ENCODE data around the gene AKAP5. TPM values are rescaled to one million over a fixed set of nuclear protein-coding genes. Genes with fewer than 3 reads are reported as not detected.
A peak's percentile ranks its signal among the peaks of the same experiment; 100 is the strongest.

AKAP5 gene
- total RNA-seq, 1 donor from 2014 or later: 2.9 TPM

- TF ChIP-seq EZH2 (IDR thresholded peaks at IDR 0.05; ENCODE audit: insufficient read depth, low read length): no peak
- peak overlapping the region; percentile 95 for H3K27ac Mint-ChIP-seq (ENCODE audit: unreplicated experiment)
Measured at GRCh38 chr14:64421166-64421565, 44.1 kb upstream of the AKAP5 start.

DNA sequence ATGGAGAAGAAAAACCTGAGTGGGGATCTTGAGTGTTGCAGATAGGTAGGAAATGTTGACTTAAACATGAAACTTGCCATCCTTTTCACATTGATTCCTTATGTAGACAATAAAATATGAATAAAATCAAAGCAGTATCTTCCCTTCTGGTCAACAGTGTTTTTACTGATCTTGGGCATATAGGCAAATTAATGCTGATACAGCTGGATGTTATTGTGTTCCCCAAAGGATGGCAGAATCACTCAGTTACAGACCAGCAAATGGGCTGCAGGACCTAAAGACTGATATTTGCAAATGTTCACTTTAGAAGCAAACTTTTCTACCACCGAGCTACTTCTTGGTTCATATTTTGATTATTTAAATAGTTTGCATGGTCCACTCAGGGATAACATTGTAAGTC, 43.3 kb upstream of the AKAP5 start:
- TF ChIP-seq EZH2 (IDR thresholded peaks at IDR 0.05; ENCODE audit: insufficient read depth, low read length) (no peak), CTCF (IDR thresholded peaks at IDR 0.05; ENCODE audit: insufficient read depth, low read depth, low read length) (no peak)
- DNase-seq (ENCODE audit: low read depth) (no peak), FAIRE-seq (no peak)
- H3K27ac ChIP-seq (ENCODE audit: low read depth, low read length): peak overlapping the region; percentile 22
- H3K36me3 ChIP-seq (ENCODE audit: insufficient read depth, low read length): peaks cover 25% of the 10 kb centered on the region
- H3K79me2 ChIP-seq (ENCODE audit: insufficient read depth, low read length): no peaks in the 10 kb centered on the region
- peak overlapping the region; percentile 95 for H3K27ac Mint-ChIP-seq (ENCODE audit: unreplicated experiment)
- H3K4me3 Mint-ChIP-seq (ENCODE audit: unreplicated experiment): no peak overlapping the region
- peaks cover 26% of the 10 kb centered on the region for H3K36me3 Mint-ChIP-seq (ENCODE audit: low read depth, unreplicated experiment)
- no peak overlapping the region for H3K4me3 ChIP-seq (ENCODE audit: insufficient read depth, low read depth, low read length)
- no peaks in the 10 kb centered on the region for H3K27me3 ChIP-seq (ENCODE audit: insufficient read depth, low read length)
- no peak overlapping the region for H3K9ac ChIP-seq (ENCODE audit: low read length)
- H3K9me3 ChIP-seq (ENCODE audit: insufficient read depth, low read depth, low read length): no peaks in the 10 kb centered on the region
- no peaks in the 10 kb centered on the region for H3K9me3 Mint-ChIP-seq (ENCODE audit: unreplicated experiment)
- no peaks in the 10 kb centered on the region for H3K27me3 Mint-ChIP-seq (ENCODE audit: low read depth, unreplicated experiment)
- peaks cover 47% of the 10 kb centered on the region for H3K4me1 Mint-ChIP-seq (ENCODE audit: low read depth, unreplicated experiment)
- H2AFZ ChIP-seq (ENCODE audit: low read depth, low read length): no peak overlapping the region
- no peaks in the 10 kb centered on the region for H4K20me1 ChIP-seq (ENCODE audit: insufficient read depth, low read length)
- peaks cover 32% of the 10 kb centered on the region for H3K4me1 ChIP-seq (ENCODE audit: insufficient read depth, low read length)
- H3K4me2 ChIP-seq (ENCODE audit: low read length): no peak overlapping the region

More at GRCh38 chr14:64421166-64421565, 44.1 kb upstream of the AKAP5 start:
- no peak for FAIRE-seq
- H3K4me2 ChIP-seq (ENCODE audit: low read length): peak overlapping the region; percentile 65
- H3K27me3 Mint-ChIP-seq (ENCODE audit: low read depth, unreplicated experiment): no peaks in the 10 kb centered on the region
- H3K36me3 Mint-ChIP-seq (ENCODE audit: low read depth, unreplicated experiment): peaks cover 26% of the 10 kb centered on the region
- peak overlapping the region; percentile 38 for H3K27ac ChIP-seq (ENCODE audit: low read depth, low read length)
- peak; percentile 84 for DNase-seq (ENCODE audit: low read depth)
- peak overlapping the region; percentile 62 for H3K4me3 Mint-ChIP-seq (ENCODE audit: unreplicated experiment)
- peaks cover 49% of the 10 kb centered on the region for H3K4me1 Mint-ChIP-seq (ENCODE audit: low read depth, unreplicated experiment)
- H4K20me1 ChIP-seq (ENCODE audit: insufficient read depth, low read length): no peaks in the 10 kb centered on the region
- H2AFZ ChIP-seq (ENCODE audit: low read depth, low read length): peak overlapping the region; percentile 37
- peaks cover 37% of the 10 kb centered on the region for H3K4me1 ChIP-seq (ENCODE audit: insufficient read depth, low read length)
- H3K79me2 ChIP-seq (ENCODE audit: insufficient read depth, low read length): no peaks in the 10 kb centered on the region
- no peaks in the 10 kb centered on the region for H3K9me3 ChIP-seq (ENCODE audit: insufficient read depth, low read depth, low read length)
- peaks cover 23% of the 10 kb centered on the region for H3K36me3 ChIP-seq (ENCODE audit: insufficient read depth, low read length)
- no peaks in the 10 kb centered on the region for H3K27me3 ChIP-seq (ENCODE audit: insufficient read depth, low read length)
- H3K4me3 ChIP-seq (ENCODE audit: insufficient read depth, low read depth, low read length): no peak overlapping the region
- H3K9ac ChIP-seq (ENCODE audit: low read length): peak overlapping the region; percentile 1
- no peaks in the 10 kb centered on the region for H3K9me3 Mint-ChIP-seq (ENCODE audit: unreplicated experiment)

GRCh38 chr14:64422756-64423155, 42.5 kb upstream of the AKAP5 start:
- Mint-ChIP-seq H3K4me1 (ENCODE audit: low read depth, unreplicated experiment) (peaks cover 40% of the 10 kb centered on the region), H3K36me3 (ENCODE audit: low read depth, unreplicated experiment) (peaks cover 26% of the 10 kb centered on the region), H3K27ac (ENCODE audit: unreplicated experiment) (peak overlapping the region; percentile 56), H3K27me3 (ENCODE audit: low read depth, unreplicated experiment) (no peaks in the 10 kb centered on the region), H3K9me3 (ENCODE audit: unreplicated experiment) (no peaks in the 10 kb centered on the region), H3K4me3 (ENCODE audit: unreplicated experiment) (no peak overlapping the region)
- Histone ChIP-seq H3K36me3 (ENCODE audit: insufficient read depth, low read length) (peaks cover 27% of the 10 kb centered on the region), H3K27me3 (ENCODE audit: insufficient read depth, low read length) (no peaks in the 10 kb centered on the region), H3K4me3 (ENCODE audit: insufficient read depth, low read depth, low read length) (no peak overlapping the region), H2AFZ (ENCODE audit: low read depth, low read length) (no peak overlapping the region), H3K27ac (ENCODE audit: low read depth, low read length) (peak overlapping the region; percentile 22), H4K20me1 (ENCODE audit: insufficient read depth, low read length) (no peaks in the 10 kb centered on the region), H3K4me1 (ENCODE audit: insufficient read depth, low read length) (peaks cover 26% of the 10 kb centered on the region), H3K79me2 (ENCODE audit: insufficient read depth, low read length) (no peaks in the 10 kb centered on the region), H3K9me3 (ENCODE audit: insufficient read depth, low read depth, low read length) (no peaks in the 10 kb centered on the region), H3K9ac (ENCODE audit: low read length) (no peak overlapping the region), H3K4me2 (ENCODE audit: low read length) (no peak overlapping the region)
- DNase-seq (ENCODE audit: low read depth): peak; percentile 42
- TF ChIP-seq CTCF (IDR thresholded peaks at IDR 0.05; ENCODE audit: insufficient read depth, low read depth, low read length): no peak
- TF ChIP-seq EZH2 (IDR thresholded peaks at IDR 0.05; ENCODE audit: insufficient read depth, low read length): no peak
- FAIRE-seq: no peak

All from astrocyte (in vitro differentiated cells and primary cell).